HG03139 (cell line): ENCODE data around the gene IGFBP4.
"Not testable (repeated sequence)": the region's sequence is repeated elsewhere in the genome, so short reads cannot be mapped to it uniquely, and the experiment has no call there.

Experiments used
- ATAC-seq: cut with Tn5 transposase; IDR thresholded peaks from one replicate; pipeline ENCODE4 v1.9.1; 2021; ENCODE audit not compliant: unreplicated experiment

IGFBP4 gene

DNA sequence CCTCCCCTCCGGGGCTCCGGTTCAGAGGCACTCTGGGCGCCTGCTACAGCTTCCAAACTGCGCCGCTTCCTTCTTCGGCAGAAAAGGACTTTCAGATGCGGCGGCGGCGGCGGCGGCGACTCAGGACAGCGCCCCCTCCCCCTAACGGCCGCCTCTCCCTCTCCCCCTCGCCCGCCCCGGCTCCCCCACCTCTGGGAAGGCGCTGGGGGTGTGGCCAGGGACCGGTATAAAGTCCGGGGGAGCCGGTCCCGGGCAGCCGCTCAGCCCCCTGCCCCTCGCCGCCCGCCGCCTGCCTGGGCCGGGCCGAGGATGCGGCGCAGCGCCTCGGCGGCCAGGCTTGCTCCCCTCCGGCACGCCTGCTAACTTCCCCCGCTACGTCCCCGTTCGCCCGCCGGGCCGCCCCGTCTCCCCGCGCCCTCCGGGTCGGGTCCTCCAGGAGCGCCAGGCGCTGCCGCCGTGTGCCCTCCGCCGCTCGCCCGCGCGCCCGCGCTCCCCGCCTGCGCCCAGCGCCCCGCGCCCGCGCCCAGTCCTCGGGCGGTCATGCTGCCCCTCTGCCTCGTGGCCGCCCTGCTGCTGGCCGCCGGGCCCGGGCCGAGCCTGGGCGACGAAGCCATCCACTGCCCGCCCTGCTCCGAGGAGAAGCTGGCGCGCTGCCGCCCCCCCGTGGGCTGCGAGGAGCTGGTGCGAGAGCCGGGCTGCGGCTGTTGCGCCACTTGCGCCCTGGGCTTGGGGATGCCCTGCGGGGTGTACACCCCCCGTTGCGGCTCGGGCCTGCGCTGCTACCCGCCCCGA, at the start of gene IGFBP4:
IGFBP4 (plus strand) TSS at position 255 of the 792 bp plus-strand sequence; CDS start at position 541, 286 bp downstream.
- no peak for ATAC-seq

DNA sequence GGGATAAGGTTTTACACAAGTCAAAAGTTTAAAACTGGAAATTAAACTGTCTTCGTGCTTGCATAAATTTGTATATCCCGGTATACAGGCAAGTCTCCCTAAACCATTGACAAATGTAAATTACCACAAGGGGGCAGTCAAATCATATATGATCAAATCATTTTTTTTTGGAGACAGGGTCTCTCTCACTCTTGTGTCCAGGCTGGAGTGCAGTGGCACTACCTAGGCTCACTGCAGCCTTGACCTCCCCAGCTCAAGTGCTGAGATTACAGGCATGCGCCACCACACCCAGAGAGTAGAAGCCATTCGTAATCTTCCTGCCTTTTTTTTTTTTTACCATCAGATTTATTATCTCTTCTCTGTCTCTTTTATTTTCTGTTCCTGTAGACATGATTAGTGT, 44.1 kb upstream of the IGFBP4 start:
- no peak for ATAC-seq

DNA sequence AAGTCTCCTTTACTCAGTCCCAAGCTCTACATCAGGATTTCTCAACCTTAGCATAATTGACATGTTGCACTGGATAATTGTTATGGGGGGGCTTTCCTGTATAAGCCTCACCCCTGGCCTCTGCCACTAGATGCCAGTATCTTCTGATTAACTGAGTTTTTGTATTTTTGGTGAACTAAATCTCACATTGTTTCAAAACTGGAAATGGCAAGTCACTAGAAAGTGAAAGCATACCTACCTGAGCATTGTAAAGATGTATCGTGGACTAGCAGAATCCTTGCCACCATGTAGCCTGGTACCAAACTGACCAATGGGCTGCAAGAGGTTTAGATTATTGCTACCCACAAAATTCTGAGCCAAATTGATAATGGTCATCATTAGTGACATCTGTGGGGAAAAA, 40.6 kb upstream of the IGFBP4 start:
- ATAC-seq, result no peak

DNA sequence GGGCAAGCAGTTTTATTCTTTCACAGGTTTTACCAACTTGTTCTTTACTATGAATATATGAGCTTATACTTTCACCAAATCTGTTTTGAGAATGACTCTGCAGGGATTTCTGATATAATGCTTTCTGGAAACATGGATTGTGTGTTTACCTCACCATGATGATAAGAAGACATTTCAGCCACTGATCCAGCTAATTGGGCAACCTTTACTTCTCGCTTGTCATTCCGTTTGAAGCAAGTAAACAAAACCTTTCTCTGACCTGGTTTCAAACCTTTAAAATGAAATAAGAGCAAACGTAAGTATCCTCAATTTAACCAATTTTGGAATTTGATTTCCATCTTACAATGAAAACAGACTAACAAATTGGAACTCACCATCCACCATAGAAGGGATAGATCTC, 39.2 kb upstream of the IGFBP4 start:
- no peak for ATAC-seq

DNA sequence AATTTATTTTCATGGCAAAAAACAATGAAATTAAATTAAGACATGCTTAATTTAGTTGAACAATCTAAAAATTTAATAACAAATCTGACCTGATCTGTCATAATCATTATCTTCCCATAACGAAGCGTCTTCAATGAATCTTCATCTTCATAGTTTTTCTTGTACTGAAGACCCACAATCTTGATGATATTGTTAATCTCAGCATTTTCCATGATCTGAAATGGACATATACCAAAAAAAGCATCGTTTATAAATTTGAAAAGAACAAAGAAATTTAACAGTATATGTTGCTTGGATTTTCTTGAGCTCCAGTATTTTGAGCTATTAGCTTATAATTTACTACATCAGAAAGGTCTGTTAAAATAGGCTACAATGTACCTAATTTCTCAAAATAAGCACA, 35.8 kb upstream of the IGFBP4 start:
- no peak for ATAC-seq

DNA sequence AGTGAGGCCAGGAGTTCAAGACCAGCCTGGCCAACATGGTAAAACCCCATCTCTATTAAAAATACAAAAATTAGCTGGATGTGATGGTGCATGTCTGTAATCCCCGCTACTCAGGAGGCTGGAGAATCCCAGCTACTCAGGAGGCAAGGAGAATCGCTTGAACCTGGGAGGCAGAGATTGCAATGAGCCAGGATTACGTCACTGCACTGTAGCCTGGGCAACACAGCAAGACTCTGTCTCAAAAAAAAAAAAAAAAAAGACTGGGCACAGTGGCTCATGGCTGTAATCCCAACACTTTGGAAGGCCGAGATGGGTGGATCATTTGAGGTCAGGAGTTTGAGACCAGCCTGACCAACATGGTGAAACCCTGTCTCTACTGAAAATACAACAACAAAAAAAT, 33.7 kb upstream of the IGFBP4 start:
- not testable (repeated sequence) for ATAC-seq

DNA sequence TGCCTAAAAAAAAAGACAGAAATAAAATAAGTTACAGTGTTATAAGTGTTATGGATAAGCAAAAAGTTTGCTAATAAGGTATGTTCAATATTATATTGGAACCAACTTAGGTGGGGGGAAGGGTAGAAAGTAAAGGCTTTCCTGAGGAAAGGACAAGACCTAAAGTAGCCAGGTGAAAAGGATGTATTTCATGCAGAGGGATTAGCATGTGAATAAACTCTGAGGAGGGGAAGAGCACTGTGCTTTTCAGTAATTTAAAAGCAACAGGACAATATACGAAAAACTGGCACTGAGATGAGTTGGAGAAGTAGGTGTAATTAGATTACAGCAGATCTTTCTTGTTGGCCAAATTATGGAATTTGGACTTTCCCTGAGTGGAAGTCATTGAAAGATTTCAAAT, 33.2 kb upstream of the IGFBP4 start:
- no peak for ATAC-seq

DNA sequence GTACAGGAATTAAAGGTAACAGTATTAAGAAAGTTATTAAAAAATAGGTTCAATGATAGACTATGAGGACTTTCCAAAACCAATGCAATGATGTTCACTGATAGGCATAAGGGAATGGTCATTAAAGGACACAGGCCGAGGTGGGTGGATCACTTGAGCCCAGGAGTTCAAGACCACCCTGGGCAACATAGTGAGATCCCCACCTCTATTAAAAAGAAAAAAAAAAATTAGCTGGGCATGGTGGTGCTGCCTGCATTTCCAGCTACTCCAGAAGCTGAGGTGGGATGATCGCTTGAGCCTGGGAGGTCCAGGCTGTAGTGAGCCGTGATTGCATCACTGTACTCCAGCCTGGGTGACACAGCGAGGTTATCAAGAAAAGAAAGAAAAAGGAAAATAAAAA, 31.4 kb upstream of the IGFBP4 start:
- ATAC-seq, result no peak

DNA sequence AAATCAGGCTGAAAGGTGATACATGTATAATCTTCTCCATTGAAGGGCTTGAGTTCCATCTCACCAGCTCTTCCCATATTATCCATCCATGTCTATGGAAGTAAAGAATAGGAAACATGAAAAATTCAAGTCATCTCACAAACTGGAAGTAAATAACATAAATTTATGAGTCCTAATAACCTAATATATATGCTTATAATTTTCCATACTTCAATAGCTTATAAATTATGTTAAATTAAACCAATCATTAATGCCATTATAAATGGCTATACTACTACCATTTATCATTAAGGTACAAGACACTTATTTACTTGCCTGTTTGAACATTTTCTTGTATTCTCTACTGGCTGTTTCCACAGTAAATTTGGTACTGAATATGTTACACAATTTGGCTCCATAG, 30.4 kb upstream of the IGFBP4 start:
- no peak for ATAC-seq

DNA sequence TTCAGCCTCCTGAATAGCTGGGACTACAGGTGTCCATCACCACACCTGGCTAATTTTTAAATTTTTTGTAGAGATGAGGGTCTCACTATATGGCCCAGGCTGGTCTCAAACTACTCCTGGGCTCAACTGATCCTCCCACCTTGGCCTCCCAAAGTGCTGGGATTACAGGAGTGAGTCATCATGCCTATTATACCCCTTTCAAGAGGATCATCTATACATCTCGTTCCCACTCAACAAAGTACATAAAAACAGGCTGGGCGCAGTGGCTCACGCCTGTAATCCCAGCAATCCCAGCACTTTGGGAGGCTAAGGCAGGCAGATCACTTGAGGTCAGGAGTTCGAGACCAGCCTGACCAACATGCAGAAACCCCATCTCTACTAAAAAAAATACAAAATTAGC, 28.9 kb upstream of the IGFBP4 start:
- not testable (repeated sequence) for ATAC-seq

DNA sequence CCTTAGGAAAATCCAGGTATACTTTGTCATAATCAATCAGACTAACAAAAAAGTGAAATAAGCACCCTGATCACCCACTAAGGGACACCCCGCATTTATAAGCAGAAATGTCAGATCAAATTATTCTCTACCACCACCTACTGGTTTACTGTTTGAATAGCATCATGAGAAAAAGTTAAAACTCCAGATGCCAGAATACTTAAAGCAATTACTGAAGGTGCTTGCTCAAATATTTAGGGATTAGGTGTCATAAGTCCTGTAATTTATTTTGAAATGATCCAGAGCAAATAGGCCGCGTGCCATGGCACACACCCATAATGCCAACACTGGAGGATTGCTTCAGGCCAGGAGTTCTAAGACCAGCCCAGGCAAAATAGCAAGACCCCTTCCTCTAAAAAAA, 27.9 kb upstream of the IGFBP4 start:
- ATAC-seq, result no peak

DNA sequence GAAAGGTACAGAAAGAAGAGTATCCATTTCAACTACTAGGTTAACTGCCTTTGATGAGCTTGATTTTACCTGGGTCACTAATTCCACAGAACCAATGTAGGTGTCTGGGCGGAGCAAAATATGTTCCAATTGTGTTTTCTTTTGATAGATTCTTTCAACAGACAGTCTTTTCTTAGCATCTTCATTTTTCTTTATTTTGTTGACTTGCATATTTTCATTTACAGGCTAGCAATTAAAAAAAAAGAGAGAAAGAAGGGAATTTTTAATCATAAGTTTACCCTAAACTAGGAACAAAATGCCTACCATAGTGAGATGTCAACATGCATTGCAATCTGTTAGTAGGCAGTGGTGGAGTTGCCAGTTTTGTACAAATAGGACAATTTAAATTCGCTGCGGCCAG, 26.6 kb upstream of the IGFBP4 start:
- ATAC-seq, result no peak

DNA sequence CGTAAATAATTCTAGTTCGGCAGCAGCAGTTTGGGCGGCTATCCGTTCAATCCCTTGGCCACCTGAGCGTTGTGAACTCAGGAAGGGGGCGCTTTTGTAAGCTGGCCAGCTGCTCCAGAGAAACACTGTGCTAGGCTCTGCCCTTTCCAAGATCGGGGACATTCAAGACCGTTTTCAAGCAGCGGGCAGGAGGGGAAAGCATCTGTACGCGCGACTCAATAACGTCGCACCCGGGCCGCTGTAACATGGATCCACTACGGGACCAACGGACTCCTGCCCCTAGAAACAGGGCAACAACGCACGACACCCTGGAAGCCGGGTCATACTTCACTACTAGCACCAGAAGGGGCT, 26.0 kb upstream of the IGFBP4 start:
- ATAC-seq, result no peak

DNA sequence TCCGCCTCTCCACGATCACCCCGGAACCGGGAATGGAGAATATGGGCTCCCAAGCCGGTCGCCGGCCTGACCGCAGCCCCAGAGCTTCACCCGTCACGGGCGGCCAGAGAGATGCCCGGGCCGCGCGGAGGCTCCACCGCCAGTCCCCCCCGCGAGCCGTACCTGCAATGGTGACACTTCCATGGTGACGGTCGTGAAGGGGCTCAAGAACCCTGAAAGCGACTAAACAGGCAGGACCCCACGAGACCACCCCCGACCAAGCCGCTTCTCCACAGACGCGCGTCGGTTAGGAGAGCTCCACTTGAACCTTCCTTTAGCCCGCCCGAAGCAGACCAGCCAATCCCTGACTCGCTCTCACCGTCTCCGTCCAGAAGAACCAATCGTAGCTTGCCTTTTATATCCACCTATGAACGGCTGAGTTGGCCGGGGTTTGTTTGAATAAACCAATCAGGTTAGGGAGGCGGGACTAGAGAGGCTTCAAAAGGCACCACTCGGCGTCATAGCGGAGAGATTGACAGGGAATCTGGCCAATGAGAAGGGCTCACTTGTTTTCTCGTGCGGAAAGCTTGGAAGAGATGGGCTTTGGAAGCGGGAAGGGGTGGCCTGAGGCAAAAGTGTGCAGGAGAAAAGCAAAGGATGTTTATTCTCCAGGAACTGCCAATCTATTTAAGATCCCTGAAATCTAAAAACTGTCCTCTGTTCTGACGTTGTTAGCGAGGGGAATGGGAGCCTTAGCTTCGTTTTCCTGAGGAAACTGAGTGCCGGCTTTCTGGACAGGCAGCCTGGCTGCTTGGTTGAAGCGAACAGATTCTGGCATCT, 25.4 kb upstream of the IGFBP4 start, which contains the start of gene TOP2A:
TOP2A (minus strand) TSS at position 288 of the 819 bp plus-strand sequence; CDS start at position 183, 105 bp downstream.
- peak; percentile 94 for ATAC-seq

DNA sequence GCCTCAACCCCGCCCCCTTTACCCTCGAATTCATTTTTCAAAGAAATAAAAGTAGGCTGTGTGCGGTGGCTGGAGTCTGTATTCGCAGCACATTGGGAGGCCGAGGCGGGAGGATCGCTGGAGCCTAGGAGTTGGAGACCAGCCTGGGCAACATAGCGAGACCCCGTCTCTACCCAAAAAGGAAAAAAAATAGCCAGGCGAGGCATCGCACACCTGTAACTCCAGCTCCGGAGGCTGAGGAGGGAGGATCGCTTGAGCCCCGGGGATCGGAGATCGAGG, 24.9 kb upstream of the IGFBP4 start:
- no peak for ATAC-seq

DNA sequence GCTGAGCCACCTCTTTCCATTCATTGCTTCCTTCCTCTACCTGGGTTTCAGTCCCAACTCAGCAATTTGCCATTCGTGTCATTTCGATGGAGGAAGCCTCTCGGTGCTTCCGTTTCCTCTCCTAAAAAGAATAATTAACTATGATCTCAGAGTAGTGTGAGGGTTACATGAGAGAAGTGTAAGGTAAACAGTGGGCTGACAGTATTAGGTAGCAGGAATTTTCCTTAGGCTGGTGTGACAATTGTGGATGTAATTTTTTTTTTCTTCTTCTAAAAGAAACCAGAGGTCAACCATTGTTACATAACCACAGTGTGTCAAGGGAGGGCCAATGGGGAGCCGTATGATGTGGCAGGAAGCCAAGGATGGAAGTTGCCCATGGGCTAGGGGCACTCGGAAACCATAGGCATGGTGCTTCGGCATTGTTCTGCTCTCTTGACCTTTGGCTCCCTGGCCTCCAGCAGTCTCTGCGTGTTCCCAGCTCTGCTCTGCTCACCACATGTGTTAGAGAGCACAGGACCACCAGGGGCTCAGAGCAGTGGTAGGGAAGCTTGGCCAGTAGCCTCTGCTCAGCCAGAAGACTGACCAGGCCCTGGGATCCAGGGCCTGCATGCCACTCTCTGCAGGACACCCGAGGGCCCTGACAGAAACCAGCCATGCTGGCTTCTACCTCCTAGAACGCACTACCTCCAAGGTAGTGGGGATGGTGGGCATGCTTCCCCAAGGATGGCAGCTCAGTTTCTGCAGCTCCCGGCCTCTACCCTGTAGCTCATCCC, 23.5 kb upstream of the IGFBP4 start:
- no peak for ATAC-seq

DNA sequence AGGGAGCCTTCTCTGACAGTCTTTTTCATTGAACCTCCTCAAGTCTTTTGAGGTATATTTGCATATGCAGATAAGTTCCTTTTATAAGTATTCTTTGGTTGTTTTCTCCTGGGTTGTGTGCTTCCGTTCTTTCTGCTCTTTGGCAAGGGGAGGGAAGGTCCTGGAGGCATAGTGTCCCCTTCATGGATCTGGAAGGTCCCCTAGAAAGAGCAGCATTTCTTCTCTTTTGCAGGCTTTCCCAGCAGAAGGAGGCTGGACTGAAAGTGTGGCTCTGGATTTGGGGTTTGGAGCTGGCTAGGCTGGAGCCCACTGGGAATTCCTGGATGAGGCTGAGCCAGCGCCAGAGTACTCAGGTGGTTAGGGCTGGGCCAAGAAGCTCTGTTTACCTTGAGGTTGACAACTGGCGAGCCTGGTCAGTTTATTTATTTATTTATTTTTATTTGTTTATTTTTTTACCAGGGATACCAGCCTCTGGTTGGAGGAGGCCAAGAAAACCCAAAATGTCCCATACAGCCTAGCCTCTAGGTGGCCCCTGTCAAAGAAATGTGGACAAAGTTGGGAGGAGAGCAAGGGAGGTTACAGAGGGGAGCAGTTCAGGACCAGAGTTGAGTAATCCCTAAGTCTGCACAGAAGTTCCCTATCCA, 20.1 kb upstream of the IGFBP4 start:
- ATAC-seq, result no peak

DNA sequence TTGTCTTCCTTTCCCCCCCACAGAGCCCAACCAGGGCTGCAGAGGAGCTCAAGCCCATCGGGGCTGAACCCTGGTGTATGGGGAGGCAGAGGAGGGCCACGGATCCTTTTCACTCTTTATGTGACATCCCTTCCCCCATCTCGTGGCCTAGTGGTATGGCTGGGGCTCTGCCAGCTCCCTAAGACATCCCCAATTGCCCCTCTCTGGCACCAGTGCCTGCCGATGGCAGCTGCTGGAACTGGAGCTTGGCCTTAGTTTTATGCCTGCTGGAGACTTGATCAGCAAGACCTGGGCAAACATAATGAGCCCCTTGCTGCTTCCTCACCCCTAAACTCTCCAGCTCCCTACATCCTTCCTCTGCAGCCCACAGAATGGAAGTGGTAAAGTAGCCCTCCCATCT, 17.5 kb upstream of the IGFBP4 start:
- no peak for ATAC-seq

DNA sequence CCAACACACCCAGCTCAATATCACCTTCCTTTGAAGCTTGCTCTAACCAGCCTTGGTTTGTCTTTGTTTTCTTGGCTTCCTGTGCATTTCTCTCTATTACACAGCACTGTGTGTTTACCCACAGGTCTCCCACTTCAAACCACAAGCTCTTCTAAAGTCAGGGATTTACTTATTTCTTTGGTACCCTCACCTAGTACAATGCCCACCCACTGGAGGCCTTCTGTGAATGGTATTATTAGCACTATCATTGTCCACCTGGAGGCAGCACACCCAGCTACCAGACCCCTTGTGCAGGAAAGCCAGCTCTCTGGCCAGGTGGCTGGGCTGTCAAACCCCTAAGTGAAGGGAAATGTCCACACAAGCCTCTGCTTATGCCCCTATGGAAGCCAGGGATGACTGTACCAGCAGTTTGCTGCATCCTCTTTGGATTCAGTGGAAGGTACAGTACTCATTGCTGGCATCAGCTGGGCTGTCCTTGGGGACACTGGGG, 16.2 kb upstream of the IGFBP4 start:
- no peak for ATAC-seq

DNA sequence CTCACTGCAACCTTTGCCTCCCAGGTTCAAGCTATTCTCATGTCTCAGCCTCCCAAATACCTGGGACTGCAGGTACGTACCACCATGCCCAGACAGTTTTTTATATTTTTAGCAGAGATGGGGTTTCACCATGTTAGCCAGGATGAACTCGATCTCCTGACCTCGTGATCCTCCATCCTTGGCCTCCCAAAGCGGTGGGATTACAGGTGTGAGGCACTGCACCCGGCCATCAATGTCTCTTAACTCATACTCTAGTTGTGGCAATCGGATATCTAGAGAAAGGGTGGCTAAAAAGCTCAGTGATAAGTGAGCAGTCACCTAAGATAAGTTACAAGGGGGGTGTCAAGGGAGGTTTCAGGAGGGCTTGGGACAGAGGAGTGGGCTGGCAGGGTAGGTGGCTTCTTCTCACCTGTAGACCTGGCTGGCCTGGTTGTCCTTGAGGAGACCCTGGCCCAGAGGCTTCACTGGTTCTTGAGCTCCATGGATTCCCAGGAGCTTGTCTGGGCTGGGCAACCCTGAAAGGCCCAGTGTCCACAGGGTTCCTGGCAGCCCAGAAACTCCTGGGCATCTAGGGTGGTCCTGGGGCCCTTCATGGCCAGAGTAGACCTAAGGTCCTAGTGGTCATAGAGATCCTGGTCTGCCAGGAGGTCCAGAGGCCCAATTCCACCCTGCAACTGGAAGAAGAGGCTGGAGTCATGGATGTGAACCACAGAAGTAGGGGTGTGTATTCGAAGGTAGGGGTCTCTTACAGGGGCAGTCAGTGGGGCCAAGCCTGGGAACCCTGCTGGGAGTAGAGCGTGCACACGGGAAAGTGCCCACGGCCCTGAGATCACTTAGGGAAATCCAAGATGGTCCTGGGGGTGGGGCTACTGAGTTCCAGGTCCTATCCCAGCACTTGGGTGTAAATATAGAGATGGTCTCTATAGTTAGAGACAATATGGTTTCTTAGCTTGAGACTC, 12.7 kb upstream of the IGFBP4 start:
- ATAC-seq, result no peak
